Esophagus muscularis mucosa (tissue), 3 donors: ENCODE measurements around the gene VAMP2.

ENCODE experiments used
- CTCF ChIP-seq, 3 experiments: fragments of 200-600 bp in 2 of 3; fragments of 450-650 bp in 1 of 3; sonication (generic) in 2 of 3; IDR thresholded peaks; one replicate each; pipeline ENCODE4 v1.5.1; 2017 to 2019; ENCODE audit warnings: antibody characterized with exemption in 3 of 3, mild to moderate bottlenecking in 2 of 3, moderate library complexity in 1 of 3
- POLR2A ChIP-seq: fragments of 450-650 bp; IDR thresholded peaks from one replicate; pipeline ENCODE4 v1.6.1; 2017; ENCODE audit warnings: antibody characterized with exemption, moderate library complexity, mild to moderate bottlenecking, low read depth

DNA sequence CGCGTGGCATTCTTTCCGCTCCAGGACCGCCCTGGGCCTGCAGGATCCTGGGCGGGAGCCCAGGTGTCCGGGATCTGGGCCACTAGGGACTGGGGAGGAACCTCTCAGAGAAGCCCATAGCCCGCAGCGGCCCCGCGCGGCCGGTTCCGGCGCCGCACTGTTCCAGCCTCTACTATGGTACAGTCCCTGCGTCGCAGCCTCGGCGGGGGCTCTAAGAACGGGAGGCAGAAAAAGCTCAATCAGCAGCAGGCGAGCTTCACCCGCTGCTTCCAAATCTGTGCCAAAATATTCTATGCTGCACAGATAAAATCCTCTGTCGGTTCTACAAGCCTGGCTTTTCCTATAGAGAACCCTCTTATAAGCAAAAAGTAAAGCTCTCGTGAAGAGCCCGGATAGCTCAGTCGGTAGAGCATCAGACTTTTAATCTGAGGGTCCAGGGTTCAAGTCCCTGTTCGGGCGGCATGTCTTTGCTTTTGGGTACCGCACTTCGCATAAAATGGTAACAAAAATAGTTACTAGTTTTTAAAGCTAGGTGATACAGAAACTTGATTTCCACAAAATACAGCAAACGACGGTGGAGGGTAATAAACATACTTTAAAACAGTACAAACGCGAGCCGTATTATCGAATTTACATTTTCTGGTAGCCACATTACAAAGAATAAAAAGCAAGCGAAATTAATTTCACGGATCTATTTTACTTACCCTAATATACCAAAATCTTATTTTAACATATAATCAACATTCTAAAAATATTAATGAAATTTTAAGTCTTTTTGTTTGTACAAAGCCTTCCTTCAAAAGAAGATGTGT lies 43.8 kb downstream of the VAMP2 start:
- TF ChIP-seq CTCF (IDR thresholded peaks at IDR 0.05) (peak; percentile 92 to 98 (median 95)), POLR2A (no peak)
